HG03469 (cell line): ENCODE results near the gene TNS1.

Experiments used
- ATAC-seq: cut with Tn5 transposase; IDR thresholded peaks from one replicate; pipeline ENCODE4 v1.9.1; 2021; ENCODE audit warnings: mild to moderate bottlenecking, moderate library complexity, moderate number of reproducible peaks; ENCODE audit not compliant: unreplicated experiment

Gene TNS1

DNA sequence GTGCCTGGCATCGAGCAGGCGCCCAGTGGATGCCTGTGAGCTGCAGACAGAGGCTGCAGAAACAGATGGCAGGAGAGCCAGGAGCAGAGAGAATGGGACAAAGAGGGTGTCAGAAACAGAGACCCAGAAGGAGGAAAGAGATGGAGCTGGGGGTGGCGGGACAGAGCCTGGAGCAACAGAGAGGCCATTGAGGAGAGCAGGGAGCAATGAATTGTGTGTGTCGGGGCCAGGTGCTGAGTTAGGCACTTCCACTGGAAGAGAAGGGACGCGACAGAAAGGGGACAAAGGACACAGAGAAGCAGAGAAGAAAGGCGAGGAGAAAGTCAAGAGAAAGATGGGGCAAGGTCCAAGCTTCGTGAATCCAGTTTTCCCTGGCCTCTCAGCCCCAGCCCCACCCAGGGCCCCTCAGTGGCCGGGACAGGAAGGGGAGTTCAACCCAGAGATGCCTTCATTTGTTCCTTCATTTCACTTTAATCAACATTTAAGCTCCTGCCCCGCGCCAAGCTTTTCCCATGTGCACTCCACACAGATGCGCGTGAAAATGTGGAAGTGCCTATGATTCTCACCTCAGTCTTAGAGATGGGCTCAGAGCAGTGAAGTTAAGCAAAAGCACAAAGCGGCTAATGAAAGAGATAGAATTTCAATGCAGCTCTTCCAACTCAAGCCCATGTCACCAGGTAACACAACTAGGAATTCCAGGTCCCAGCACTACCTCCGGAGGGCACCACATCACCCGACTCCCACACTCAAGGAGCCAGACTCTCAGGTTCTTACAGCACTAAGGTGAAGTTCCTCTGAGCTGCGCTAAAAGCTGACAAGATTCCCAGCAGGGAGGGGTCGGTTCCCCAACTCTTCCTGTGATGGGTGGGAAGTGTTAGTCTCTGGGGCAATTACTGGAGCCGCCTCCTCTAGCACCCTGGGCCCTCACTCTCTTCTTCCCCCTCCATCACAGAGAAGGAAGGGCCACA, 55.1 kb downstream of the TNS1 start:
- no peak for ATAC-seq

DNA sequence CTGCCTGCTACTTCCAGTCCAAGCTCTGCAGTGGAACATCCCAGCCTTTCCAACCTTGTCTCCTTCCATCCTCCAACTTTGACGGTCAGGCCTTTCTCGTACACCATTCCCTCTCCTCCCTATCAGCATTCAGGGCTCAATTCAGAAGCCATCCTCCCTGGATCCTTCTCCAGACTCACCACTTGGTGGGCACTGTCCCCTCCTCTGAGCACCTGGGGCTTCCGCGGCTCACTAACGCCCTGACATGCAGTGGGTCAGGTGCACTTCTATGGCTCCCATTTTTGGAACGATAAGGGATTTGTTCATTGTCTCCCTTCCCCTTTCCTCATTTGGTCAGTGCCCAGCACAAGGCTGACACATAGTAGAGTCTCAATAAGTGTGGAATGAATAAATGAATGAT, 56.7 kb downstream of the TNS1 start:
- no peak for ATAC-seq

DNA sequence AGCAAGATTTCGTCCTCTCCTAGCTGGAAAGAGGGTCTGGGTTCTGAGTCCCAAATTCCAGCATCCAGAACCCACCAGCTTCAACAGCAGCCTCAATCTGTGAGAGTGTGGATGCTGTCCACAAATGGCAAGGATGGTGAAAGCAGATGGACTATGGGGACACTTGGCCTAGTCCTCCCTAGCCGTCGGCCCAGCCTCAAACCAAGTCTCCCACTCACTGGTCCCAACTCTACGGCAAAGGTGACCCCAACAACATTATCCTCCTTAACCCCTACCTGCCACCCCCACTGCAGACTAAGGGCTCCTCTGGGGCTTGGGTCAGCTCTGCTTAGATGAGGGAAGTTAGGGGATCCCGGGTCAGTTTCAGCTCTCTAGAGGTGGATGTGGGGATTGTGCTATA, 57.3 kb downstream of the TNS1 start:
- ATAC-seq: no peak

DNA sequence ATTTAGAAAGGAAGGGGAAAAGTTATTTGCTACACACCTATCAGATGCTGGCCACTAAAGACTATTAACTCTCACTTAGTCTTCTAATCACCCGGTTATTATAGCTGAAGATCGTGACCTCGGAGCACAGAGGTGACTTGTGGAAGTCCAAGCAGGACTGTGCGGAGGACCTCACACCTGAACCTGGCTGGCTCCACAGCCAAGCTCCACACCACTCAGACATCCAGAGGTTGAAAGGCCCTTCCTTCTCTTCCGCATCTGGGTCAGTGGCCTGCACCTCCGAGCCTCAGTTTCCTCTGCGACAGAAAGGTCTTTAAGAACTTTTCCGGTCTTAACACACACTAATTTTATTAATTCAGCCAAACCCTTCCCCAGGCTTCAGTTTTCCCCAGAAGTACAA, 57.9 kb downstream of the TNS1 start:
- ATAC-seq: no peak

DNA sequence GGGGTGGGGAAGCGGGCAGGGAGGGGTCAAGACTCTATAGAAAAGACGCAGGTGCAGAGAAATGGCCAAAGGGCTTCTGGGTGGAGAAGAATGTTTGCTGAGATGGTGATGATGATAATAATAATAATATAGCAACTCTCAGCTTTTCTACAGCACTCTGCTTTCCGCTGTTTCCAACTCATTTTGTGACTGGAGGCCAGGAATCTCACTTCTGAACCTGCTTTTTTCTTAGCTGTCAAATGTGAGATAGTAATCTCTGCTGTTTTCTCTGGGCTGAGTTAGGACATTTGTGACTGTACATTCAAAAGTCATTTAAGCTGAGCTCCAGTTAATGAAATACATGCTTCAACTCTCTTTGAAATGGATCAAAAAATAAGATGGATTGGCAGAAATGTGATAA, 58.4 kb downstream of the TNS1 start:
- ATAC-seq: no peak

DNA sequence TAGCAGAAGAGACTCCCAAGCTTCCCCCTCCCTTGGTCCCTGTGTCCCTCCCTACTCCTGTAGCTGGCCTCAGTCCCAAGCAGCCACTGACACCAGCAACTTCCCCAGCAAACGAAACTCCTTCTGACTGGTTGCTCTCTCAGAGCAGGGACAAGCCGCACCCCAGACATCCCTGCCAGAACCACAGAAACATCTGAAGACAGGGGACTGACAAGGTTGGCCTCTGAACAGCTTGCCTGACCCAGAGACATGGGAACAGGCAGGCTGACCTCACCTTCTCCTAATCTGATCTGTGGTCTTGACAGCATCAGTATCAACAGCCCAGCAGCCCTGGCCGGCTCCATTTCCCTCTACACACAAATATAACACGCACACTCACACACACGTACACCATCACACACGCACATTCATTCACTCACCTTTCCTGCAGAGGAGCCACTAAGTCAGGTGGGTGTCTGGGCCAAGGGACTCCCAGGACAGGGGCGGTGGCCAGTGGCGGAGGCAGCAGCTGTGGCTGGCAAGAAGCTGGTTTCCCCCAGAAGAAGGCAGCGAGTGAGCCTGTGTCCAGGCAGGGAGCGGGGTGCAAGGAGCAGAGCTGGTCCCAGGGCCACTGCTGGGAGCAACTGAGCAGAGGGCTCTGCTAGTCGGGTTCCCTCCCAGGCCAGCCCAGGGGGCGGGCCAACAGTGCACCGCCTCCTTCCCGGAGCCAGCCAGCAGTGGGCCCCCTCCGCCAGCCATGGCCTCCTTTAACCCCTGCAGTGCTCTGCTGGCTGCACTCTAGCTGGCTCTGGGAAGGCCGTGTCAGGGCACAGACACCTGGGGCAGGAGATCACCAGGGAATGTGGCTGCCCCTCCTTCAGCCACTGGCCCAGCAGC, 59.1 kb downstream of the TNS1 start:
- ATAC-seq: no peak

DNA sequence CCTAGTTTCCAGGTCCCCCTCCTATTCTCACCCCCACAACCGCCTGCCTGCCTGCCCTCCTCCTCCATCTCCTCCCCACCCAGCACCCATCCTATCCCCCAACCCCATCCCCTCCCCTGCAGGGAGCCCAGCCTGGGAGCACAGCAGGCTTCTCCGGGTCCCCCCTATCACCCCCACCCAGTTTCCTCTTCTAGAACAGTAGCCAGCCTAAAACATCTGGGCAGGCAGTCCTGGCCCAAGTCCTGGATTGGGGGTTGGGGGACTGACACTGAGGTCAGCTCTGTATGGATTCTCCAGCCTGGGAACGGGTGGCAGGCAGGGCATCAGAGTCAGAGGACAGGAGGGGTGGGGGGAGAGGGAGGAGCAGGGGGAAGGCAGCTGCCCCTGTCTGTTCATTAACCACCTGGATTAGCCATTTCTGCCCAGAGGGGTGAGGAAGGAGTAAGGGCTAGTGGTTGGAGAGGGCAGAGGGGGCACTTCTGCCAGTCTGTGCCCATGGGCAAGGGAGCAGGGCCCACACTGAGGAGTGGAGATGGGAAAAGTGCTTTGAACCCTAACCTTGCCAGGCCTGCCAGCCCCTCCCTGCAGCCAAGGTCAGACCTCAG, 60.0 kb downstream of the TNS1 start:
- ATAC-seq: no peak

DNA sequence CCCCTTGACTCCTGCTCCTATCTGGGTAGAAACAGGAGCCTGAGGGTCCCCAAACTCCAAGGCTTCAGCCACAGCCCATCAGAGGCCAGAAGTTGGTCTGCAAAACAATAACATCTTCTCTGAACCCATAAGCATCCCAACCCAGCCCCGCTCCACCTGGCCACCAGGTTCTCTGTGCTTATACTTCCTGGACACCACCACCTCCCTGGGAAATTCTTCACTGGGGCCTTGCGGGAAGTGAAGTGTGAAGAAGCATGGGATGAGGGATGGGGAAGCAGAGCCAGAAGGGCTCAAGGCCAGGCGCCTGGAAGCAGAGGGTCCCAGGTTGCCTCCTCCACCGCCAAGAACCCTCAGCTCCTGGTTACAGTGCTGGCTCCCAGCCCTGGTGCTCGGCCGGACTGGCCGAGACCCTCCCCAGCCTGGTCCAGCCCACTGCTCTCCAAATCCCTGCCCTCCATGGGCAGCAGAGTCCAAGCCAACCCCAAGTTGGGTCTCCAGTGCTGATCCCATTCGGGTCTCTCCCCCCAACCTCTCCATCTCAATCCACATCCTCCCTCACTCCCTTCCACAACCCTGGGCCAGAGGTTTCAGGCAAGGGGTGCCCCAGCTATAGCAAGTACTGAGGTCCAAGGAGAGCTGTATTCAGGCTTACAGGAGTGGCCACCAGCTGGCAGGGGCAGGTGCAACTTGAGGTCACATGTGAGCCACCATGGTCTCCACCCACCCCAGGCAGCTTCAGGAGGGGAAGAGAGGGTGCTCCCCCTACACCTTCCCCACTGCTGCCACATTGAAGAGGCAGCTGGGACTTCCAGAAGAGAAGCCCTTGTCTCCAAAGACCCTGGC, 60.7 kb downstream of the TNS1 start:
- no peak for ATAC-seq

DNA sequence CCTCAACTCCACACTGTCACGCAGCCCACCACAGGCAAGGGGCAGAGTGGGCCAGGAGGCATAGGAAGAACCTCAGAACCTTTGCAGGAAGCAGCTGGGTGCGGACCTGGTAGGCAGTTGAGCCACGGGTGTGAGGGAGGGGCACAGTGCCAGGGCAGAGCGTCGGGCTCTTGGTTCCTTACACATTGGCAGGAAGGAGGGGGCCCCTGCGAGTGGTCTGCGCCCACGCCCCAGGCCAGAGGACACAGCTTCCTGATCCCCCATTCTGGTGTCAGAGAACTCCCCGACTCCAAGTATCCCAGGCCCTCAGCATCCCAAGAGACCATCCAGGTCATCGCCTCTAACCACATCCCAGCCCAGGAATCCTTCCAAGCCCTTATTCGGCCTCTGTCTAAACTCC, 61.5 kb downstream of the TNS1 start:
- ATAC-seq: no peak

DNA sequence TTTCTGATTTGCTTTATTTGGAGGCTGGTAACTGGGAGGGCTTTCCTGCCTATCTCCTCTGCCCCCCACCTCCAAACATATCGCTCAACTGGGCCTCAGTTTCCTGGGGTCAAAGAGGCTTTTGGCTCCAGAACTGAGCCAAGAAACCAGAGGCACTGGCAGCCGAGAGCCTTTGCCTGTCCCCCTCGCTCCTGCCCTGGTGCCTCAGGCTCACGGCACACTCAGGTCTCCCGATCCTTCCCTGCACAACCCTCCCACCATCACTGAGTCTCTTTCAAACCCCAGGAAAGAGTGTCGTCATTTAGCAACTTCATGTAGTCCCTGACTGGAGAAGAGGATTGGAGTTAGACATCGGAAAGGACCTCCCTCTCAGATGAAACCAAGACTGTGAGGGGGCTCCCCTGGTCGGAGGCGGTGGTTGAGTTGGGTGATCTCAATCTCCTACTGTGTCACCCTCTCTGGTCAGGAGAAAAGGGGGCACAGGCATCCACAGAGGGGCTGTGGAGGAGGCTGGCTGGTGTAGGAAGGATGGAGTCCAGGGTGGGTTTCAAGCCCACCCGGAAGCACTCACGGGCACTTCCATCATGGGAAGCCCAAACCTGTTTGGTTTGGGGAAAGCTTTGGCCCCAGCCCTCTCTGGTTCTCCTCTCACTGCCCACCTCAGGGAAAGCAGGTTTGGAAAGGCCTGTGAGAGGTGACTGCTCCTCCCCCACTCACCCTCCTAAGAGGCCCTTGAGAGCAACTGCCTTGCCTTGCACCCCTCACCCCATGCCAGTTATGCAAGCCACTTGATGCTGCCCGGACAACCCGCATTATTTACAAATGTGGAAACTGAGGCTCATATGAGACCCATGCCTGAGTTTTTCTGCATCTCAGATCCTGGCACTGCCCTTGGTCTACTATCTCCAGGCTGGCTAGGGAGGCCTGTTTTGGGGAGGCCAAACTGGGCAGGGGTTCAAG, 62.3 kb downstream of the TNS1 start:
- ATAC-seq: no peak

DNA sequence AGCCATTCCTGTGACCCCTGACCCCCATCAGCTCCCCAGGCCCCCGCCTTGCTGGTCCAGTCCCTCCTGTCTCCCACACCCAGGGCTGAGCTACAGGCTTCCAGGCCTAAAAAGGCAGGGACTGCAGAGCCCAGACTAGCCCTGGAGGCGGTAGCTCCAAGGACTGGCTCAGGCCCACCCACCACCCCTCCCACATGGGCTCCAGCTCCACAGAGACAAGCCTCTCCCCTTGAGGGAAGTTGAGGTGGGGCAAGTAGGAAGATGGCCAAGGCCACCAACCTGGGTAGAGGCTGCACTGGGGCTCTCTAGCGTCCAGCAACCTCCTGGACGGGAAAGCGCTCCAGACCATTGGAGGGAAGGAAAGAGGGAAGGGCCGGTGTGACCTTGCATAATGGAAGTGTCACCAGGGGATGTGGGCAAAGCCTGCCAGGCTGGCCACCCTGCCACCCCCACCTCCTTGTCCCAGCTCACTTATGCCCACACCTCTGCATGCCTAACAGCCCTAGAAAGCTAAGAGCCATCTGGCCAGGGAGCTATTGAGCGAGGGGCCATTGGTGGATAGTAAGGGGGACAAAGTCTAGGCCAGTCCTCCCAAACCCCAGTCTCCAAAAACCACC, 63.1 kb downstream of the TNS1 start:
- ATAC-seq: no peak

DNA sequence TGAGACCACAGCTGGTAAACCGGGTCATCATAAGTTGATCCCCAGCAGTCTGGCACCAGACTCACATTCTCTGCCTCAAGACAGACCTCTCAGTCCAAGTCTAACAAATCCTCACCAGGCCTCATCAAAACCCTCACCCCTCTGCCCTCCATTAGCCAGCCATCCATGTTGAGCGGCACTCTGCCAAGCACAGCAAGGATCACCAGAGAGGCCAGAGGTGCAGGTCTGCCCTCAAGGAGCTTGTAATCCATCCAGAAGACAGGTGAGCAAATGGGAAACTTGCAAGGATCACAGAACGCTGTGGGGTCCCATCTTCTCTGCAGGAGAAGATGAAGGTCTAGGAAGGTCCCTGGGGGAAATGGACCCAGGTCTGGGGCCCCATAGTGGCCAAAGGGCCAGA, 63.6 kb downstream of the TNS1 start:
- no peak for ATAC-seq

DNA sequence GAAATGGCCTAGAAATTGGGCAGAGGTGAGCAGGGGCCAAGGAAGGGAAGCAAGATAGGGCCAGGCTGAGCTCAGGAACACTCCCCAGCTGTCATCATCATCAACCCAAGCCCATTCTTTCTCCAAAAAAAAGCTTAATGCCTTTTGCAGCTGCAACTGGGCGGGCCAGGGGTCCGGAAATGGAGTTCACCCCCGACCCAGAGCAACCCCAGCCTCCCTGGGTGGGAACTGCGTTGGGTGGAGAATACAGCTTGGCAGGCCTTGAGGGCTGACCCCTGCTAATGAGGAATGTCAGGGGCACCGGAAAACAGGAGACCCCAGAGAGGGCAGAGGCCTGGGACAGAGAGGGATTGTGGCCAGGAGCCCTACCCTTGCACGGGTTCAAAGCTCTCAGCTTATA, 64.8 kb downstream of the TNS1 start:
- no peak for ATAC-seq

DNA sequence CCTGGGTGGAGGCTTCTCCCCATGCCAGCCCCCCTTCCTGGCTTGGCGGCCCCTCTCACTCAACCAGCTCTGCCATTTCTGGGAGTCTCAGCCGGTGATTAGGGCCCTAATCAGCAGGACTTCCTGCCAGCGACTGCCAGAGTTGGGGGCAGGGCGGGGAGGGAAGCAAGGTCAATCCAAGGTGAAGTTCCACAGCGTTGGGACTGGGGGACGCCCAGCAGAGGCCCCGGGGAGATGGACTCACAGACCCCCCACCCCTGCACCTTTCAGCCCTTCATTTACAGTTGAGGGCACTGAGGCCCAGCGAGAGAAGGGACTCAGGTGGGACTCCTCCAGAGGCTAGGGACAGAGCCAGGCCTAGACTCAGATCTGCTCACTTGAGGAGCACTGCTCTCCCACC, 65.3 kb downstream of the TNS1 start:
- ATAC-seq: no peak

DNA sequence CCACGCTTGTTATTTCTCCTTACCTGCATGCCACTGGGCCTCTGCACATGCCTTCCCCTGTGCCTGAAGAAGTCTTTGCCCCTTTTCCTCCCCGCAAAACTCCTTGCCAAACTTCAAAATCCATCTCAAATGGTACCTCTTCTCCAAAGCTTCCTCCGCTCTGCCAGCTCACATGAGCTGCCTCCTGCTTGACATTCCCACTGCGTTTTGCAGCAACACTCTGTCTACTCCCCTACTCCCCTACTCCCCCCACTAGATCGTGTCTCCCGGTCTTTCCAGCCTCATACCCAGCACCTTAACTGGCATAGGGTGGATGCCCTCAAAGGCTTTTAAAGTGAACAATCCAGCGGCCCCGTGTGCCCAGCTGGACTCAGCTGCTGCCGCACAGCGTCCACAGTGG, 65.8 kb downstream of the TNS1 start:
- no peak for ATAC-seq

DNA sequence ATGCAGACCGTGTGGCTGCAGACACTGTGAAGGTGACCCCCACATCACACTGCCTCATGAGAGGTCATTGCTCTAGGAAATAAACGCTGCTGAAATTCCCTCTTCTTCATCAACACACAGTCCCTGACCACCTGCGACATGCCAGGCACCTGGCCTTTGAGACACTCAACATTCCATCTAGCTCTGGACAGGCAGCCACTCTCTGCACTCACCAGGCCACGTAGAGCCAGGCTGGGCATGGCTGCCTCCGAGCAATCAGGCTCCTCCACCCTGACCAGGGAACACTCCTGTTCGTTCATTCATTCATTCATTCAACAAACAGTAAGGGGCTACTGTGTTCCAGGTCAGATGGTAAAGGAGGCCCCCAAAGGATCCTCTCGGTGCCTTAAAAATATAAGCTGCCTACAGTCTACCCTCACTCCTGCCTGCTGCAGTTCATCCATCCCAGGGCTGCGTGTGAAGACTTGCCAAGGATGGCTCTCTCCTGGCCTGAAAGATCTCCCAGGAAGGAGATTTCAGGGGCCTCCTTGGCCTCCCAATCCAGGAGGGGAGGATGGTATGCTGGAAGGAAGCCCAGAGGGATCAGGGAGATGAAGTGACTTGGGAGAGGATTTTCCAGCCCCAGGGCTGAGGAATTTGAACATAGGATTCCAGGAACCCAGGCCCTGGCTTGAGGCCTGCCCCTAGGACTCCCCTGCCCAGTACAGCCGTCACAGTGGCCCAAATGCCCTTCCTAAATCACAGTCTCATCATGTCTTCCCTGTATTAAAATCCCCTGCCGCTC, 66.7 kb downstream of the TNS1 start:
- ATAC-seq: no peak

DNA sequence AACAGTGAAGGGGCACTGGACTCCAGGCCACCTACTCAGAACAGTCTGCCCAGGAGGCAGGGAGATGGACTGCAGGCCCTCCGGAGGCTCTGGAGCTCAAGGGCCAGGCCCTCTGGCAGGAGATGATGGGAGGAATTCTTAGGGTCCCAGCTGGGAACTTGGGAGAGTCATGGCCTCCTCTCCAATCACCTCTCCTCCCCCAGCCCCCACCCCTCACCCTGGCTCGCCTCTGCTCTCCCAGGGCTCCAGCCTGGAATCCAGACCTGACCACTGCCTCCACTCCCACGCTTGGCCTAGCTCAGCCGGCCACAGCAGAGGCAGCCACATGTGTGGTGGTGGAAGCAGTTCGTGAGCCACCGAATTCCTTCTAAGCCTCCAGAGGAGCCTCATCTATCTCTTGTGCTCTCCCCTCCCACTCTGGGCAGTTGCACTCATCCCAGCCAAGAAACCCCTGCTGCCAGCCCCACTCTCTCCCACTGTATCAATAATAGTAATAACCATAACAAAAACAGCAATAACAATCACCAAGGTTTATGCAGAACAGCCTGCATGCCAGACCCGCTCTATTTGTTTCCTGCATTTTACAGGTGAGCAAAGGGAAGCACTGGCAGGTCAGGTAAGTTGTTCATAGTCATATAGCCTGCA, 67.4 kb downstream of the TNS1 start:
- no peak for ATAC-seq
